GM21786 (cell line): ENCODE measurements around the gene ENO2.
A peak's percentile ranks its signal among the peaks of the same experiment; 100 is the strongest.

Experiments
- ATAC-seq: cut with Tn5 transposase; IDR thresholded peaks from one replicate; pipeline ENCODE4 v1.9.1; 2021; ENCODE audit not compliant: unreplicated experiment

ENO2 gene

DNA sequence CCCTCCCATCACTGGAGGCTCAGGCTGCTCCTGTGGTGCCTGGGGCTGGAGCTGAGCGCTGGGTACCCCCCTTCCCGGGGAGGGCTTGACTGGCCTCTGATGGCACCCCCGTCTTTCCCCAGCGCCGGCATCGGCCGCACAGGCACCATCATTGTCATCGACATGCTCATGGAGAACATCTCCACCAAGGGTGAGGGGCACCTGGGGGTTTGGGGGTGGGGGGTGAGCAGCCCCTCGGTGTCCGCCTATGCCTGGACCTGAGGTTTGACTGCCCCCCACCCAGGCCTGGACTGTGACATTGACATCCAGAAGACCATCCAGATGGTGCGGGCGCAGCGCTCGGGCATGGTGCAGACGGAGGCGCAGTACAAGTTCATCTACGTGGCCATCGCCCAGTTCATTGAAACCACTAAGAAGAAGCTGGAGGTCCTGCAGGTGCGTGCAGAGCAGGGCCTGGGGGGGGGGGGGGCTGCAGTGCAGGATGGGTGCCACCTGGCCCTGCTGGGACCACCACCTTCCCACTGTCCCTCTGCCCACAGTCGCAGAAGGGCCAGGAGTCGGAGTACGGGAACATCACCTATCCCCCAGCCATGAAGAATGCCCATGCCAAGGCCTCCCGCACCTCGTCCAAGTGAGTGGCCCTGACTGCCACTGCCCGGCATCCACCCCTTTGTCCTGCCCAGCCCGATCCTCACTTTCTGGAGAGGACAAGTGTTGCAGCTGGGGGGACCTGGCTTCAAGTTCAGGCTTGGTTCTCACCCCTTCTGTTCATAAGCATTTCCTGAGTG lies 45.6 kb downstream of the ENO2 start:
- ATAC-seq: no peak

DNA sequence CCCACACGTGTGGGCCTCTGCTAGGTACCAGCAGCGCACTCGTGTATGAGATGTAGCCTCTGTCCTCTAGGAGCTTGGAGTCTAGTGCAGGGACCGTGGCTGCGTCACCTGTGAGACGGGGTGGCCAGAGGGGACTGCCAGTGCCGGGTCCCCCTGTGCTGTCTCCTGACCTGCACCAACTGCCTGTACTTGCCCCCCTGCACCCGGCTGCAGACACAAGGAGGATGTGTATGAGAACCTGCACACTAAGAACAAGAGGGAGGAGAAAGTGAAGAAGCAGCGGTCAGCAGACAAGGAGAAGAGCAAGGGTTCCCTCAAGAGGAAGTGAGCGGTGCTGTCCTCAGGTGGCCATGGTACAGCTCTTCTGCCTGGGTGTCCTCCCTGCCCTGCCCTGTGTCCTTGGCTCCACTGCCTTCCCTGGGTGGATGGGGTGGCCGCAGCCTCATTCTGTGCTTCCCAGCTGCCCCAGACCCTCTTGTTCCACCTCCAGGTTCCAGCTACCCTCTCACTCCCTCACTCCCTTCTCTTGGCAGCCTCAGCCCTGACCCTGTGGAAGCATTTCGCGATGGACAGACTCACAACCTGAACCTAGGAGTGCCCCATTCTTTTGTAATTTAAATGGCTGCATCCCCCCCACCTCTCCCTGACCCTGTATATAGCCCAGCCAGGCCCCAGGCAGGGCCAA lies 46.4 kb downstream of the ENO2 start:
- no peak for ATAC-seq

DNA sequence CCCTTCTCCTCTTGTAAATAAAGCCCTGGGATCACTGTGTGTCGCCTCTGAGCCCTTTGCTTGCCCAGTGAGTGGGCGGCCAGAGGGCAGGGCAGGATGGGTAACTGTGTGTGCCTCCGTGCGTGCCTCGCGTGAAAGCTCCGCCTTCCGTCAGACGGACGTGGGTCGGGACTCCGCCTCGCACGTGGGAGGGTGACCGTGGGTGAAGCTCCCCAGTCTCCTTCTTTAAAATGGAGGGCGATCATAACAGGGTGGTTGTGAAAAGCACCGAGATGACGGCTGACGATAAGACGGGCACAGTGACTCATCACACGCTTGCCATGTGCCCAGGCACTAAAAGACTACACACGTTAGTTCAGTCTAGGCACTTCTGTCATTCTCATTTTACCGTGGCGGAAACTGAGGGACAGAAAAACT lies 46.9 kb downstream of the ENO2 start:
- ATAC-seq: no peak

DNA sequence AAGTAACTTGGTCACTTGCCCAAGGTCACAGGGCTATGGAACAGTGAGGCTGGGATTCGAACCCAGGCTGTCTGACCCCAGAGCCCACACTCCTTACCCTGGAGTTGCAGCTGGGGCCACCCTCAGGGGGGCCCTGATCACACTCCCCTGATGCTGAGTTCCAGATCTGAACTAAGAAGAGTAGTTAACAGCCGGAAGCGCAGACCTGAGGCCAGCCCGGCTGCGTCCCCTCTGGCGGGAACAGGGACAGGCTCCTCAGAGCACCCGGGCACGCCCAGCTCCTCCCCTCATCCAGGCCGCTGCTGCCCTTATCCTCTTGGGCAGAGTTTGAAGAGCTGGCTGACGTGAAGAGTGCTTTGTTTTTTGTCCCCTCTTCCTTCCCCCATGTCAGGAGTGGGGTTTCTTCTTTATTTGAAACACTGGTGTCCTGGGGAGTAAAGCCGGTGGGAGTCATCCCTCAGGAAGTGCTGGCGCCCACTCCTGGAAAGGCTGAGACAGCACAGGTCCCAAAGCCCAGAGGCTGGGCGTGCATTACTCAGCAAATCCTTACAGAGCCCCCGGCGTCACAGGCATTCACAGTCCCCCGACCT lies 47.4 kb downstream of the ENO2 start:
- ATAC-seq: no peak

DNA sequence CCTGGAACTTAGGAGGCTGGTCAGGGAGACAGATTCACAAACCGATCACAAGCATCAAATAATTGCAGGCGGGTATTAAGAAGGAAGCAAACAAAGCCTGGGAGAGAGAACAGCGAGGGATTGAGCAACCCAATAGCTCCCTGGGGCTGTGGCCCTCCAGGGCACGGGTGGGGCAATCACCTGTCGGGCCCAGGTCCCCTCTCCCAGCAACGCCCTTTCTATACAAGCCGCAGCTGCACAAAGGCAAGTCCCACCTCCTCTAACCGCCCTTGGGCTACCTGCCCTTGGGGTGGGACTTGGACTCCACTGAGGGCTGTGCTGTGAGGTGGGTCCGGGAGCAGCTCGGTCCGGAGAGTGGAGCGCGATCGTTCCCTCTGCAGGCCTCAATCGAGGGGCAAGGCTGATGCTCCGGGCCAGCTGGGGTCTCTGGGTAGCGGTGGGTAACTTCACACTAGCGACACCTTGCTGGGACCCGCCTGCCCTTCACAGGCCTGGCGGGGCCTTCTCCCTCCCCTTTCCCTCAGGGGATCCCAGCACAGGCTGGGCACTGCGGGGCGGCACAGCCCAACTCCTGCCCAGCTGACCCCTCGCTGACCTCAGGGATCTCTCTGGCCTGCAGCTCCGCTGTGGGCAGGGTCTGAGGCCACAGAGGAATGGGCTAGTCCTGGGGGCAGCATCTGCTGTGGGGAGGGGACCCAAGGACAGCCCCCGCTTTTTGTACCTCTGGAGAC lies 48.1 kb downstream of the ENO2 start:
- ATAC-seq: no peak

DNA sequence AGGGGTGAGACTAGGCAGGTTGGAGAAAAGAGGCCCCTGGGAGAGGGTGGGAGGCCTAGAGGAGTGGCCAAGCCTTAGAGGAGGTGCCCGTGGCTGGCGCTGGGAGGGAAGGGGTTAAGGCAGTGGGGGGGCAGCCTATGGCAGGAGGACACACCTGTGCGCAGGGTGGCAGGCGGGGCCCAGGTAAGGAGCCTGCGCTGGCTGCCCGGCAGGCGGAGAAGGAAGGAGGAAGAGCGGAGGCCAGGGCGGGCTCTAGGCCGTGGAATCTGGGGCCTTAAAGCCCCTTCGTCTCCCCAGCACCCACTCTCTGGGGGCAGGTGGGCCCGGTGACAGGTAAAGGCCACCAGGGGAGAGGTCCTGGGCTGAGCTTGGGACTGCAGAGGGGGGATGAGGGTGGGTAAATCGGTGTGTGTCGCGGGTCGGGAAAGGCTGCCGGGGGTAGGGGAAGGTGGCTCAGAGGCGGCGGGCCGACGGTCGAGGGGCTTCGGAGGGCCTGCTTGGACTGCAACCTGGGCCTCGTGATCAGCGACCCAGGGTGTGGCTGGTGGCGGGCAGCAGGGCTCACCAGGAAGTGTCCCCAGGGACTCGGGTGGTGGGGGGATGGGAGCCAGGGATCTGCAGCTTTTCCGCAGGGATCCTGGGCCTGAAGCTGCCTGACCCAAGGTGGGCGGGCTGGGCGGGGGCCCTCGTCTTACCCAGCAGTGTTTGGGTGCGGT lies 48.8 kb downstream of the ENO2 start:
- no peak for ATAC-seq

DNA sequence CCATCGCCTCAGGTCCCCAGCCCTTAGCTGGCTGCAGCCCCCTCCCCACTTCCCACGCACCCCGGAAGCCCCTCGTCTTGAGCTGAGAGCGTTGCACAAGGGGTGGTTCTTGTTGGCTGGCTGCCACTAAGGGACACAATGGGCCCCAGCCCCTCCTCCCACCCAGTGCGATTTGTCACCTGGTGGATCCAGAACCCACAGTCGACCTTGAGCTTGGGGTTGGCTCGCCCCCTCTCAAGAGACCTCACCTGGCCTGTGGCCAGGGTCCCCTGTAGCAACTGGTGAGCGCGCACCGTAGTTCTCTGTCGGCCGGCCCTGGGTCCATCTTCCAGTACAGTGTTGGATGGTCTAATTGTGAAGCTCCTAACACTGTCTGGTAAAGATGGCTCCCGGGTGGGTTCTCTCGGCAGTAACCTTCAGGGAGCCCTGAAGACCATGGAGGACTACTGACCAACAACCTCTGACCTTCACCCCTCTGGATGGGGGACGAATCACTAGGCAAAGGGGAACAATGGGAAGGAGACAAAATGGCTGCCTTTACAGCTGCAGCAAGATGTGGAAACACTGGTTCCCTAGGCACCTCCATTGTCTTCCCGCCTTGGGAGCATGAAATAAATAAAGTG lies 49.5 kb downstream of the ENO2 start:
- ATAC-seq: no peak

DNA sequence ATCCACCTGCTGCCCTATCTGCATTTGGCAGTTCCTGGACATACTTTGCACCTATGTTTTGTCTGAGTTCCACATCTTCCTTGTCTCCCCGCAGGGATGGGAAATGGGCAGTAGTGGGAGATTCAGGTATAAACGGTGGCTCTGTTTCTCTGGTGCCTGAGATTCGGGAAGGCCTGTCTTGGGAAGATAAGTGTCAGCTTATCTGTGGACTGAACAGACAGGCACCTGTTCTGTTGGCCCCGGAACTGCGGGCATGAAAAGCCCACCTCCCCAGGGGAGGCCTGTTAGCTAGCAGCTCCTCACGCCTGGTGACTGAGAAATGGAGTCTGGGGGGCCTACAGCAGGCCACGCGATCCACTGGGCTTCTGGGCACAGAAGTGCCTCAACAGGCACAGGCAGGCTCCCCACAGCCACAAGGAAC lies 50.2 kb downstream of the ENO2 start:
- ATAC-seq: no peak

DNA sequence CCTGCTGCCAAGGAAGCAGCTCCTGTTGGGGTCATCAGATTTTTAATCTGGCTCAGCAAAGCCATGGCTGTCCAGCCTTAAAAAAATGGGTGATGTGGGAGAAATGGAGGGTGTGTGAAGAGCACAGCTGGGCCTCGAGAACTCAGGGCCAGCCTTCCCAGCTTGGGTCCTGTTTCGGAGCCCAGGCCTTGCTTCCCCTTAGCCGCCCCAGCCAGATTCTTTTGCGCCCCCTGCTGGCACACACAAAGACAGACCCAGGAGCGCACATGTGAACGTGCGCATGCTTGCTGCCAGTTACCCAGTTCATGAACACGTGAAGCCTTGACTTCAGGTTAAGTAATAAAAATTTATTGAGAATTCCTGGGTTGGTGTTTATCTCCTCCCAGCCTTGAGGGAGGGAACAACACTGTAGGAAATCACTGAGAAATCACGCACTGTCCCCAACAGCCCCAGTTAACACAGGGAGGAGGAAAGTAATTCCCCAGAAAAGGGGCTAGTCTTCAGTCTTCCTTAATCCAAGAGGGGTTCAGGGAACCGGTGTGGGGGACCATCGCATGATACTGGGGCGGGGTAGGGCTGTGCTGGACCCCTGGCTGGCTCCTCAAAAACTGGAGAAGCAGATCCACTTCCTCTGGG lies 50.8 kb downstream of the ENO2 start:
- peak; percentile 50 for ATAC-seq

DNA sequence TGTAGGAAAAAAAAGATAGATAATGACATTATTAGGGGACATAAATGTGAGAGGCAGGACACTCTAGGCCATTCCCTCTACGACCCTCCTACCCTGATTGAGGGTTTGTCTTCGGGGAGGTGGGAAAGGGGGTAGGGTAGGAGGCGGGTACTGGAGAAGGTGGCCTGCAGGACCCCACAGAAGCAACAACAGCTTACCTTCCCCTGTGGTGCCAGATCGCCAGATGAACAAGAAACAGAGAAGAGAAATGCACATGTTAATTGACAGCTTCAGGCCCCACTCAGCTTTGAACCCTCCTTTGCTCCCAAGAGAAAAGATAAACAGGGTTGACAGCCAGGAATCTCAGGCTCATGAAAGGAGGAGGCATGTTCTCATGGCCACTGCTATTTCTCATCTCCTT lies 51.3 kb downstream of the ENO2 start:
- no peak for ATAC-seq

DNA sequence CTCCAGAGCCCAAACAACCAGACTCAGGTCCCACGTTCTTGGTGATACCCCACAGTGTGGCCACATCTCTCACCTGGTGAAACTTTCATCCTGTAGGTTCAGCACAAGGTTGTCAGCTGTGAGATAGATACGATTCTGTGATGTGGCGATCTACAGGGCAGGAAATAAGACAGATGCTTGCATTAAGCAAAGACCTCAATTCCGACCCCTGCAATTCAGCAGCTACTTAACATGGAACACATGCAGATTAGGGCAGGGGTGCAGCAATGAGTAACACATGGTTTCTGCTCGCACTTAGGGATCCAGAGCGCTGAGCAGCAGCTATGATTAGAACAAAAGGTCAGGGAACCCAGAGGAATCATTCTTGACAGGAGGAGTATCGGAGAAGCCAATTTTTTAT lies 52.0 kb downstream of the ENO2 start:
- ATAC-seq: no peak

DNA sequence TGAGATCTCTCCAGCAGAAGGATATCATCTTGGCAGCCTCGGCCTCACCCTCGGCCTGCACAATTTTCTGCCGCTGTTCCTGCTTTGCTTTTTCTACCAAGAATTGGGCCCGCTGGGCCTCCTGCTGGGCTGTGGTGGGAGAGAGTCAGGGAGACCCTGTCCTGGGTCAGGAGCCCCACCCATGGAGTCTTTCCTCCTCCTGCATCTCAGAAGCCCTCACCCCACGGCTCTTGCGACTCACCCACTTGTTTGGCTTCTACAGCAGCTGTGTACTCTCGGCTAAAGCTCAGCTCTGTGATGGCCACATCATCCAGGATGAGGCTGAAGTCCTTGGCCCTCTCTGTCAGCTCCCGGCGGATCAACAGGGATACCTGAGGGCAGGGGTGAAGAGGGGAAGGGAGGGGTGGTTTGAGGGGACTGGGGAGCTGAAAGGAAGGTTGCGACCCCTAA lies 53.3 kb downstream of the ENO2 start:
- ATAC-seq: no peak

DNA sequence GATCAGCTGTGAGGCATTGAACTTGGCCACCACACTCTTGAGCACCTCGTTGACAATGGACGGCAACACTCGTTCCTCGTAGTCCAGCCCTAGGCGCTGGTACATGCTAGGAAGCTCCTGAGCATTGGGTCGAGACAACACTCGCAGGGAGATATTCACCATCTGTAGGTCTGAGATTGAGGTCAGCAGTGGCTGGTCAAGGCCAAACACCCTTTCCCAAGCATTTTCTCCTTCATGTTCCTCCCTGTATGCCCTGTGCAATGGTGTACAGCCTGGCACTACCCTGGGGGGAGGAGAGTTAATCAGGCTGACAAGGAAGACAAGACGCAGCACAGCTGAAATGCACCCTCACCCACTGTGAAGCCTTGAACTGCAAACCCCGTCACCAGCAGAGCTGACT lies 54.0 kb downstream of the ENO2 start:
- no peak for ATAC-seq

DNA sequence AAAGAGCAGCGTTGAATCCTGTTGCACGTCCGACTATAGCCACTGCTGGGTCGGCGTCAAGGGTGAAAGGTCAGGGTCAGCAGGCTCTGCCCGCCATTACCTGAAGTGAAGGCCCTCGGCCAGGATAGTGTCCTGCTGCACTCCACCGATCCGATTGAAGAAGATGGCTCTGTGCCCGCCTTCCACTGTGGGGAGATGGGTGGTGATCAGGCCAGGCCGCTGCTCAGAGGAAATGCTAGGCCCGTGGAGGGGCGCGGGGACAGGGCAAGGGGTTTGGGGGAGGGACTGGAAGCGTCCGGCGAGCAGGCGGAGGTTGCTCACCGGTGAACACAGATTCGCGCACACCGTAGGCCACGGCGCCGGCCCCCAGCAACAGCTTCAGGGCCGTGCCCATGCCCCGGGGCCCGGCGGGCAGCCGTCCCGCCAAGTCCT lies 55.7 kb downstream of the ENO2 start:
- ATAC-seq: peak; percentile 20
